Testis (tissue), 2 donors: ENCODE data around the gene TRAPPC12.

Experiments
- CTCF ChIP-seq, 3 experiments: fragments of 450-650 bp in 2 of 3; fragments of 200-600 bp in 1 of 3; sonication (generic) in 1 of 3; IDR thresholded peaks; one replicate each; pipeline ENCODE4 v1.5.1; 2016 to 2019; ENCODE audit warnings: antibody characterized with exemption in 3 of 3, mild to moderate bottlenecking in 2 of 3, moderate library complexity in 1 of 3
- POLR2A ChIP-seq: fragments of 450-650 bp; IDR thresholded peaks from one replicate; pipeline ENCODE4 v1.6.1; 2017; ENCODE audit warnings: antibody characterized with exemption, mild to moderate bottlenecking, moderate library complexity

DNA sequence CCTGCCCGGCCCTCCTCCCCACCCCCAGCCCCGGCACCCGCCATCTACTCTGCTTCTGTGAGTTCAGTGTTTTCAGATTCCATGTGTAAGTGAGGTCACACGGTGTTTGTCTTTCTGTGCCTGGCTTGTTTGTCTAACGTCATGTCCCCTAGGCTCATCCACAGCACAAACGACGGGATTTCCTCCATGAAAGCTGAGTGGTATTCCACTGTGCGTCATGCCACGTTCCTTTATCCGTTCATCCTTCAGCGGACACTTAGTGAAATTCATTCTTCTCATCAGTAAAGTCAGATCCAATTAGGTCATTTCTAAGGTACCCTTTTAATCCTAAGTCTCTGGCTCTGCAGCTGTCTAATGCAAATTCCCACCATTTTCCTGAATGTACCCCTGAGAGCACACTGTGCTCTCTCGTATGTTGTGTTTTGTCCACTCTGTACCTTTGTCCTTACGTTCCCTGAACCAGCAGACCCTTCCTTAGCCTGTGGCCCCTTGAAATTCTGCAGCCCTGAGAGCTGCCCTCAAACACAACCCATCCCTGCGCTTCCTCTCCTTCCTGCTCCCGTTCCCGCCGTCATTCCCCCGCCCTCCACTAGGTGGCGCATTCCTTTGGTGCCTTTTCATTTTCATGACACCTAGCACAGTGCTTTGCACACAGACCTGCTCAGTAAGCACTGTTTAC is 44.1 kb downstream of the TRAPPC12 start:
- TF ChIP-seq POLR2A (no peak), CTCF (IDR thresholded peaks at IDR 0.05) (peak; percentile 79 to 99 (median 84))
